Erythroblast (primary cell): ENCODE measurements around the gene USP31.

Source experiments
- DNase-seq, 2 experiments: peaks; one replicate each; lab custom pipeline; 2025; lab: John Stamatoyannopoulos, UW
- GATA1 ChIP-seq: IDR thresholded peaks from 2 replicates; pipeline ENCODE4 v1.6.1; 2011; ENCODE audit warnings: low read depth, mild to moderate bottlenecking, control low read depth, low read length, moderate library complexity
- POLR2A ChIP-seq: IDR thresholded peaks from 2 replicates; pipeline ENCODE4 v1.6.1; 2011; ENCODE audit warnings: mild to moderate bottlenecking, low read length

The USP31 gene

DNA sequence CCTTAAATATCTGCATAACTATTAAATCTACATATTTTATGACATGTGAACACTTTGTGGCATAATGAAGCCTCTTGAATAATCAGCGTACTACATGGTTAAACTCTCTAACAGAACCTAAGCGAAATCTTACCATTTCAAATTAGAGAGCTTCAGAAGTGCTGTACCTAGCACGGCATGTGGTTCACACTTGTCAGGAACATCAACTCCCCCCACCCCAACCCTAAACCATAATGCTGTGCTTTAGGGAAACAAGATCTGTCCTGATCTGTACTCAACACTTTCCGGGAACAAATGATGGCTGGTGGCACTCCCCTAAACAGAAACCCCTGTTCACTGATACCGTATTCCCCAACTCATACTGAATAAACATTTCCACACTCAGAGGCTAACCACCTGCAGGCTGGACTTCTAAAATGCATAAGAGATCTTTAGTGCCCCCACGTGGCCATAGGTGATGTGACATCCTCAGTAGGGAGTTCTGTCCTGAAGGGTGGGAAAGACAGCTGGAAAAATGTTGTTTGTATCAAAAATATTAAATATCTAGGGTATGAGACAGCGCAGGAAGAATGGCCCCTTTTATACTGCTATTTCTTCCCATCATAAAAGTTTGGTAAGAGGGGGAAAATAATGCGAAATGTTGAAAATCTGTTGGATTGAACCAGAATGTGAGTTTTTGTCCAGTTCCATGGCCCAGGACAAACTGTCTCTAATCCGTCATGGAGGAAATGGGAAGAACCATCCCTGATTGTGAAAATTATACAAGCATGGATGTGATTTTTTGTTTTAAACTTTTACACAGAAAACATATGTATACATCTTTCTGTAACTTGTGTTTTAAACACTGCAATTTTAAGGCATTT, 88.6 kb downstream of the USP31 start:
- TF ChIP-seq POLR2A = no peak
- TF ChIP-seq GATA1 = no peak
- DNase-seq = peak; percentile 55 to 77

DNA sequence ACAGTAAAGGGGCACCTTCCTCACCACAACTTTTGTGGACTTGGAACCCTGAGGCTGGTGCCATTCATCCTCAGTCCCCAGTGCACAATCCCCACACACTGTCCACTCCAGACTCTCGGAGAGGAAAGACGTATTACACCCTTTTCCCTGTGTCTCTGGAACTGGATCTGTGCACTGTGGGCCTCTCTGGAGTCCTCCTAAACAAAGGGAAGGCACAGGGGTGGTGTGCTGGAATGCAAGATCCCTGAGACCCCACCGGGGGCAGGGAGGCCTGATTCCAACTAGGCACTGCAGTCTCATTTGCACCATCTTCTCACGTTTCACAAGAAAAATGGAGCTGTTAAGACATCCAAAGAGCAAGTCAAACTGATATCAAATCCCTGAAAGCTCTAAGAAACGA, 89.8 kb downstream of the USP31 start:
- no peak for DNase-seq
- TF ChIP-seq GATA1 (no peak), POLR2A (no peak)

DNA sequence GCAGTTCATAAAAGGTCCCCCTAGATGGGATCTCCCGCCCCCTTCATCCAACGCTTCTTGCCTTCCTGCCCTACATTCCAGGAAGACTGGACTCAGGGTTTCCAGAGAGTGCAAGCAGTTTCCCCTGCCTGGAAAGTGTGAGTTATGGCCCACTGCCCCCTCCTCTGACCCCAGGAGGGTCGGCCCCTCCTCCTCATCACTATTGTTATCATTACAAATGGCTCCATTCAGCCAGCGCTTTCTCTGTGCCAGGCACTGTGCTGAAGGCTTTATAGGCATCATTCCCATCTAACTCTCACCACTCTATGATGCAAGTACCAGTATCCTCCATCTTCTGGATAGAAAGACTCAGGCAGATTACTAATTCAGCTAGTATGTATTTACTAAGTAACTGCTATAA, 90.7 kb downstream of the USP31 start:
- TF ChIP-seq GATA1 = no peak
- no peak for TF ChIP-seq POLR2A

GRCh38 chr16:23057013-23057596, 92.1 kb downstream of the USP31 start:
- no peak for TF ChIP-seq POLR2A
- no peak for TF ChIP-seq GATA1
- DNase-seq = no peak

More for the DNA sequence above, 90.7 kb downstream of the USP31 start:
- DNase-seq = no peak

GRCh38 chr16:23055481-23055880, 93.8 kb downstream of the USP31 start:
- no peak for DNase-seq
- TF ChIP-seq GATA1 (no peak), POLR2A (no peak)

- TF ChIP-seq POLR2A (no peak), GATA1 (no peak)
- no peak for DNase-seq
Measured at GRCh38 chr16:23052908-23053580, 96.2 kb downstream of the USP31 start.

- DNase-seq = no peak
- TF ChIP-seq POLR2A (no peak), GATA1 (no peak)
Measured at GRCh38 chr16:23052221-23052620, 97.0 kb downstream of the USP31 start.

DNA sequence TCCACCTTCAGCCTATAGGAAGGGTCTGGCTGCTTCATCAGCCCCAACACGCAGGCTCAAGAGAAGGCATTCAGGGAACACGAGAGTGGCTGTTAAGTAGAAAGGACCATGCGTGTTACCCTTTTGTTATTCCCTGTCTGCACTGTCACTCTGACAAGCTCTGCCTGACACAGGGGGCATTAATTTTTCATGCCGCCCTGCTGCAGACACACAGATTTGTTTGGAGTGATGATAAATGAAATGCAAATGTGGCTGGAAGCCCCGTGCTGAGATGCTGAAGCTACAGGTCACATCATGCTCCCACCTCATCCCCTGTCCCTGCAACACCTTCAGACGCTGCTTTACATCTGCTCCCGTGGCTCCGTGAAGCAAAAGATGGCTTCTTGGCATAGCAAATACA, 97.7 kb downstream of the USP31 start:
- no peak for TF ChIP-seq POLR2A
- TF ChIP-seq GATA1 = no peak
- DNase-seq = no peak

DNA sequence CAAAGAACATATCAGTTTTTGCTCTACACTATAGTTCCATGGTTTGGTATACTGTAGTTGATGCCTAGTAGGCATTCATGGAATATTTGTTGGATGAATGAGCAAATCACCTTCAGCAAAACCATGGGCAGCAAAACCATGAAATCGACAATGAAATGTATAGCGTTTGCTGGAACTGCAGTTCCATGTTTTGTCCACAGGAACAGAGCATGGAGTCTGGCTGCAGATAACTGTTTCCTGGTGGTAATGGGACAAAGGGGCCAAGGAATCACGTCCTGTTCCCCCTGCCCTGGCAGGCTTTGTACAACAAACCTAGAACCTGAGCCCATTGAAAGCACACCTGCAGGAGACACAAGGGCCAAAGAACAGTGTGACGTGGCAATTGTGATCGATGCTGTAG, 101.1 kb downstream of the USP31 start:
- DNase-seq = no peak
- no peak for TF ChIP-seq POLR2A
- TF ChIP-seq GATA1 = no peak

DNA sequence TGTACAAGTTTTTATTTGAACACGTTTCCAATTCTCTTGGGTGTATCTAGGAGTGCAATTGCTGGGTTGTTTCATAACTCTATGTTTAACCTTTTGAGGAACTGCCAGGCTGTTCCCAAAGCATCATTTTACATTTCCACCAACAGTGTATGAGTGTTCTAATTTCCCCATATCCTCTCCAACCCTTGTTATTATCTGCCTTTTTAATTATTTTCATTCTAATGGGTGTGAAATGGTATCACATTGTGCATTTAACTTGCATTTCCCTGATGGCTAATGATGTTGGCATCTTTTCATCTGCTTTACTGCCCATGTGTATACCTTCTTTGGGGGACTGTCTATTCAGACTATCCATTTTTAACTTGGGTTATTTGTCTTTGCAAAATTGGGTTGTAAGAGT, 104.2 kb downstream of the USP31 start:
- DNase-seq = no peak
- TF ChIP-seq GATA1 (no peak), POLR2A (no peak)

DNA sequence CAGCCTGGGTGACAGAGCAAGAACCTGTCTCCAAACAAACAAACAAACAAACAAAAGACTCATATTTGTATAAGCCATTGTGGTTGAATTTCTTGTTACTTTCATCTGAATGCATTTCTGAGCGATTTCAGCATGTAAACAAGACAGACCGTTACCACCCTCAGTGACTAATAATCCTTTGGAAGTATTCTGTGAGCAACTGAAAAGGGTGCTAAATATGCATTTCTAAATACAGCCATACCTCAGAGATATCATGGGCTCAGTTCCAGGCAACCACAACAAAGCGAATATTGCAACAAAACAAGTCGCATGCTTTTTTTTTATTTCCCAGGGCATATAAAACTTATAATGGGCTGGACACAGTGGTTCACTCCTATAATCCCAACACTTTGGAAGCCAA, 109.0 kb downstream of the USP31 start:
- DNase-seq = no peak
- no peak for TF ChIP-seq POLR2A
- TF ChIP-seq GATA1 = no peak

DNA sequence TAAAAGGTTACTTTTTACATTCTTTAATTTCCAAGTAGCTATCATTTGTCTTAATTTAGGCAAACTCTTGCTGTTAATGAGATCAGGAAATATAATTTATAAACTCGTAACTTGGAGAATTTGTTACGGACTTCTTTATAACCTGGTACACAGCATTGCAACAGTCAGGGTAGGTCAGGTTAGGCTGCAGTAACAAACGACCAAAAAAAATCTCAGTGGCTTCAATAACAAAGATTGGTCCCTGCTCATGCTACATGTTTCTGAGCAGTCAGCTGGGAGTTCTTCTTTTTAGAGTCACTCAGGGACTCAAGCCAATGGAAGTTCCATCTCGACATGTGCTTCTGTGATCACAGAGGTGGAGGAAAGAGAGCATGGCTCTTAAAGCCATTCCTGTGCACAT, 110.1 kb downstream of the USP31 start:
- no peak for TF ChIP-seq GATA1
- TF ChIP-seq POLR2A = no peak
- no peak for DNase-seq

GRCh38 chr16:23035240-23035639, 114.0 kb downstream of the USP31 start:
- TF ChIP-seq GATA1 = no peak
- TF ChIP-seq POLR2A = no peak
- no peak for DNase-seq

GRCh38 chr16:23031508-23032098, 117.6 kb downstream of the USP31 start:
- DNase-seq = no peak
- no peak for TF ChIP-seq POLR2A
- TF ChIP-seq GATA1 = no peak

- TF ChIP-seq POLR2A (no peak), GATA1 (no peak)
- no peak for DNase-seq
Measured at GRCh38 chr16:23029733-23030420, 119.4 kb downstream of the USP31 start.
